ENCODE results near the gene GYS1.

Gene GYS1

GRCh38 chr19:48988286-48988685 lies 4.8 kb downstream of the GYS1 start:
- DNase-seq, result no peak

- no peak for DNase-seq
Measured at GRCh38 chr19:48987323-48987722, 5.8 kb downstream of the GYS1 start.

GRCh38 chr19:48986211-48986610 lies 6.9 kb downstream of the GYS1 start:
- DNase-seq, result no peak

GRCh38 chr19:48985711-48986110 lies 7.4 kb downstream of the GYS1 start:
- DNase-seq, result no peak

- DNase-seq, result no peak
Measured at GRCh38 chr19:48982280-48982679, 10.8 kb downstream of the GYS1 start.

- no peak for DNase-seq
Measured at GRCh38 chr19:48977061-48977460, 16.0 kb downstream of the GYS1 start.

GRCh38 chr19:48975947-48976847 lies 16.9 kb downstream of the GYS1 start:
- peak; percentile 42 for DNase-seq

GRCh38 chr19:48970923-48971395 lies 22.1 kb downstream of the GYS1 start:
- peak; percentile 77 for DNase-seq

- DNase-seq, result no peak
Measured at GRCh38 chr19:48970139-48970766, 22.9 kb downstream of the GYS1 start.

GRCh38 chr19:48969276-48970138 lies 23.6 kb downstream of the GYS1 start:
- no peak for DNase-seq

- no peak for DNase-seq
Measured at GRCh38 chr19:48968813-48969218, 24.3 kb downstream of the GYS1 start.

GRCh38 chr19:48968179-48968661 lies 24.9 kb downstream of the GYS1 start:
- DNase-seq, result no peak

- peak; percentile 49 for DNase-seq
Measured at GRCh38 chr19:48967346-48968178, 25.5 kb downstream of the GYS1 start.

- no peak for DNase-seq
Measured at GRCh38 chr19:48966541-48967345, 26.4 kb downstream of the GYS1 start.

GRCh38 chr19:48965806-48966540 lies 27.1 kb downstream of the GYS1 start:
- DNase-seq, result peak; percentile 92

- DNase-seq, result peak; percentile 97
Measured at GRCh38 chr19:48965040-48965805, 27.9 kb downstream of the GYS1 start, which contains the start of gene FTL. TSS of gene FTL (plus strand) at chr19:48965309. CDS start at chr19:48965508, 199 bp downstream.

- DNase-seq, result no peak
Measured at GRCh38 chr19:48964205-48965039, 28.7 kb downstream of the GYS1 start.

All from left hindlimb (tissue), 1 donor.